Measurements from ENCODE around the gene FAM186B. TPM values are rescaled to one million over a fixed set of nuclear protein-coding genes. Genes with fewer than 3 reads are reported as not detected.
A peak's percentile ranks its signal among the peaks of the same experiment; 100 is the strongest.

The FAM186B gene
- total and polyA plus RNA-seq, 2 of the 13 experiments (the other 11 are each of a cell fraction or from before 2014, with no cell fraction given): 0.07 to 0.20 TPM

GRCh38 chr12:49622501-49623141, 17.2 kb upstream of the FAM186B start (continued):
- 0 out of 2 replicates have a peak, but pooled peaks have one; percentile 48 for TF ChIP-seq THAP9 (CRISPR knock-in tag; IDR thresholded peaks at IDR 0.05; ENCODE audit: borderline replicate concordance)
- no peak for TF ChIP-seq ZNF672 (CRISPR knock-in tag; IDR thresholded peaks at IDR 0.05)
- TF ChIP-seq GPN1 (CRISPR knock-in tag; IDR thresholded peaks at IDR 0.05; ENCODE audit: borderline replicate concordance): no peak
- TF ChIP-seq XBP1 (CRISPR knock-in tag; IDR thresholded peaks at IDR 0.05): no peak
- no peak for TF ChIP-seq PAWR (CRISPR knock-in tag; IDR thresholded peaks at IDR 0.05; ENCODE audit: borderline replicate concordance)
- no peak for TF ChIP-seq ZNF720 (CRISPR knock-in tag; IDR thresholded peaks at IDR 0.05)
- TF ChIP-seq ZNF788 (CRISPR knock-in tag; IDR thresholded peaks at IDR 0.05; ENCODE audit: borderline replicate concordance): 0 out of 2 replicates have a peak, but pooled peaks have one; percentile 12
- no peak for TF ChIP-seq ZBTB8A (CRISPR knock-in tag; IDR thresholded peaks at IDR 0.05; ENCODE audit: borderline replicate concordance, low read depth)
- no peak; the same call in 1 of the 2 replicates for TF ChIP-seq ZNF136 (CRISPR knock-in tag; IDR thresholded peaks at IDR 0.05; ENCODE audit: low read depth)
- no peak for TF ChIP-seq ZNF451 (CRISPR knock-in tag; IDR thresholded peaks at IDR 0.05)
- 0 out of 2 replicates have a peak, but pooled peaks have one; percentile 12 for TF ChIP-seq ZNF317 (CRISPR knock-in tag; IDR thresholded peaks at IDR 0.05)
- TF ChIP-seq SMARCC2 (IDR thresholded peaks at IDR 0.05): no peak
- TF ChIP-seq ESRRA (CRISPR knock-in tag; IDR thresholded peaks at IDR 0.05; ENCODE audit: low read depth): no peak
- TF ChIP-seq BRCA1 (CRISPR knock-in tag; IDR thresholded peaks at IDR 0.05): no peak
- no peak for TF ChIP-seq ZKSCAN1 (IDR thresholded peaks at IDR 0.05; ENCODE audit: low read length)
- TF ChIP-seq, protein P1, sequence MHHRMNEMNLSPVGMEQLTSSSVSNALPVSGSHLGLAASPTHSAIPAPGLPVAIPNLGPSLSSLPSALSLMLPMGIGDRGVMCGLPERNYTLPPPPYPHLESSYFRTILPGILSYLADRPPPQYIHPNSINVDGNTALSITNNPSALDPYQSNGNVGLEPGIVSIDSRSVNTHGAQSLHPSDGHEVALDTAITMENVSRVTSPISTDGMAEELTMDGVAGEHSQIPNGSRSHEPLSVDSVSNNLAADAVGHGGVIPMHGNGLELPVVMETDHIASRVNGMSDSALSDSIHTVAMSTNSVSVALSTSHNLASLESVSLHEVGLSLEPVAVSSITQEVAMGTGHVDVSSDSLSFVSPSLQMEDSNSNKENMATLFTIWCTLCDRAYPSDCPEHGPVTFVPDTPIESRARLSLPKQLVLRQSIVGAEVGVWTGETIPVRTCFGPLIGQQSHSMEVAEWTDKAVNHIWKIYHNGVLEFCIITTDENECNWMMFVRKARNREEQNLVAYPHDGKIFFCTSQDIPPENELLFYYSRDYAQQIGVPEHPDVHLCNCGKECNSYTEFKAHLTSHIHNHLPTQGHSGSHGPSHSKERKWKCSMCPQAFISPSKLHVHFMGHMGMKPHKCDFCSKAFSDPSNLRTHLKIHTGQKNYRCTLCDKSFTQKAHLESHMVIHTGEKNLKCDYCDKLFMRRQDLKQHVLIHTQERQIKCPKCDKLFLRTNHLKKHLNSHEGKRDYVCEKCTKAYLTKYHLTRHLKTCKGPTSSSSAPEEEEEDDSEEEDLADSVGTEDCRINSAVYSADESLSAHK (CRISPR knock-in tag; IDR thresholded peaks at IDR 0.05; ENCODE audit: borderline replicate concordance): no peak
- TF ChIP-seq FOXO4 (CRISPR knock-in tag; conservative IDR thresholded peaks at IDR 0.05): peak; percentile 98; the same call in 1 of the 2 replicates
- TF ChIP-seq SPEN (CRISPR knock-in tag; IDR thresholded peaks at IDR 0.05; ENCODE audit: low read depth): no peak; the same call in 1 of the 2 replicates
- peak; percentile 72 for TF ChIP-seq ZFY (CRISPR knock-in tag; IDR thresholded peaks at IDR 0.05)
- TF ChIP-seq ZNF281 (CRISPR knock-in tag; IDR thresholded peaks at IDR 0.05; ENCODE audit: borderline replicate concordance): no peak
